ENCODE measurements around the gene TCF7L1. TPM values are rescaled to one million over a fixed set of nuclear protein-coding genes. Genes with fewer than 3 reads are reported as not detected.
"Not testable (repeated sequence)": the region's sequence is repeated elsewhere in the genome, so short reads cannot be mapped to it uniquely, and the experiment has no call there.

The TCF7L1 gene
- total RNA-seq, 1 donor from 2014 or later: 30.8 TPM

DNA sequence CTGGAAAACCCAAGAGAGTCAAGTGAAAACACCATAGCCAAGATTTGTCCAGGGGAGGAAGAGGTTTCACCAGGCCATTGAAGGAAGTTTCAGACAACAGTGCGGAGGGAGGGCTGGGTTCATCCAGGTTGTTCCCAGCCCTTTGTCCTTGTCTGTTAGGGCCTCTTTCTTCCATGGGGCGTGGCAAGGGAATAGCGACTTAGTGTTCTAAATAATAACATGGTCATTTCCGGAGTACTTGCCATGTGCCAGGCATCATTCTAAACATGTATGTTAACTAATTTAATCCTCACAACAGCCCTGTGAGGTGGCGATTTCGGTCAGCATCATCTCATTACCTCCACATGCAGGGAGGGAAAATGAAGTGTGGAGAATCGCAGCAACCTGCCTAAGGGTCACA, 77.3 kb downstream of the TCF7L1 start:
- Mint-ChIP-seq H3K4me1 (ENCODE audit: low read depth, unreplicated experiment) (peaks cover 23% of the 10 kb centered on the region), H3K27me3 (ENCODE audit: low read depth, unreplicated experiment) (no peaks in the 10 kb centered on the region), H3K4me3 (ENCODE audit: unreplicated experiment) (no peak overlapping the region), H3K36me3 (ENCODE audit: low read depth, unreplicated experiment) (peaks cover 3% of the 10 kb centered on the region), H3K9me3 (ENCODE audit: unreplicated experiment) (no peaks in the 10 kb centered on the region), H3K27ac (ENCODE audit: unreplicated experiment) (no peak overlapping the region)
- Histone ChIP-seq H3K4me3 (ENCODE audit: insufficient read depth, low read depth, low read length) (no peak overlapping the region), H3K9me3 (ENCODE audit: insufficient read depth, low read depth, low read length) (no peaks in the 10 kb centered on the region), H4K20me1 (ENCODE audit: insufficient read depth, low read length) (peaks cover 69% of the 10 kb centered on the region), H3K4me1 (ENCODE audit: insufficient read depth, low read length) (peaks cover 7% of the 10 kb centered on the region), H3K36me3 (ENCODE audit: insufficient read depth, low read length) (no peaks in the 10 kb centered on the region), H3K27me3 (ENCODE audit: insufficient read depth, low read length) (no peaks in the 10 kb centered on the region), H3K79me2 (ENCODE audit: insufficient read depth, low read length) (no peaks in the 10 kb centered on the region), H3K9ac (ENCODE audit: low read length) (no peak overlapping the region), H2AFZ (ENCODE audit: low read depth, low read length) (no peak overlapping the region), H3K27ac (ENCODE audit: low read depth, low read length) (no peak overlapping the region), H3K4me2 (ENCODE audit: low read length) (no peak overlapping the region)
- FAIRE-seq (no peak), DNase-seq (ENCODE audit: low read depth) (no peak)
- TF ChIP-seq EZH2 (IDR thresholded peaks at IDR 0.05; ENCODE audit: insufficient read depth, low read length) (no peak), CTCF (IDR thresholded peaks at IDR 0.05; ENCODE audit: insufficient read depth, low read depth, low read length) (no peak)

GRCh38 chr2:85211606-85212005, 78.4 kb downstream of the TCF7L1 start:
- peaks cover 33% of the 10 kb centered on the region for H3K4me1 Mint-ChIP-seq (ENCODE audit: low read depth, unreplicated experiment)
- not testable (repeated sequence) for H3K79me2 ChIP-seq (ENCODE audit: insufficient read depth, low read length); H3K4me3 ChIP-seq (ENCODE audit: insufficient read depth, low read depth, low read length); H3K9ac ChIP-seq (ENCODE audit: low read length); H3K9me3 ChIP-seq (ENCODE audit: insufficient read depth, low read depth, low read length); H3K4me3 Mint-ChIP-seq (ENCODE audit: unreplicated experiment); H3K9me3 Mint-ChIP-seq (ENCODE audit: unreplicated experiment); H3K27me3 ChIP-seq (ENCODE audit: insufficient read depth, low read length); DNase-seq (ENCODE audit: low read depth); H3K27ac ChIP-seq (ENCODE audit: low read depth, low read length); H3K27ac Mint-ChIP-seq (ENCODE audit: unreplicated experiment); H2AFZ ChIP-seq (ENCODE audit: low read depth, low read length); H3K36me3 ChIP-seq (ENCODE audit: insufficient read depth, low read length); FAIRE-seq; H3K4me2 ChIP-seq (ENCODE audit: low read length); H3K27me3 Mint-ChIP-seq (ENCODE audit: low read depth, unreplicated experiment); H3K36me3 Mint-ChIP-seq (ENCODE audit: low read depth, unreplicated experiment)
- H4K20me1 ChIP-seq (ENCODE audit: insufficient read depth, low read length): peaks cover 69% of the 10 kb centered on the region
- peaks cover 16% of the 10 kb centered on the region for H3K4me1 ChIP-seq (ENCODE audit: insufficient read depth, low read length)

DNA sequence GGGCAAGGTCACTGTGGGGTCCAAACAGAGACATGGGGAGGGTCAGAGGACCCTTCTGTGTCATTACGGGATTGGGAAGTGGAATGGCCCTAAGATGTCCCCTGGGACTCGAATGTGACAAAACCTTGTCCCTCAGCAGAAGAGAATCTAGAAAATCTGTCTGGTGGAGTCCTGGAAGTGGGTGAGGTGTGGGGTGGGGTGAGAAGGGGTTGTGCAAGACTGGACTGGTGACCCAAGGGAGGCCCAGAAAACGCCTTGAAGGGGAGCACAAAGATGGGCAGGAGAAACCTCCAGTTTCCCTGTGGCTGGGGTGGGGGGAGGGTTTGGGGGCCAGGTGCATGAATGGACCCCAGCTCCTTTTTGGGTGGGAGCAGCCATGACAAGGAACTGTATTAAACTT, 79.6 kb downstream of the TCF7L1 start:
- H4K20me1 ChIP-seq (ENCODE audit: insufficient read depth, low read length): peaks cover 75% of the 10 kb centered on the region
- no peaks in the 10 kb centered on the region for H3K27me3 ChIP-seq (ENCODE audit: insufficient read depth, low read length)
- FAIRE-seq (no peak), DNase-seq (ENCODE audit: low read depth) (no peak)
- H3K4me1 ChIP-seq (ENCODE audit: insufficient read depth, low read length): peaks cover 19% of the 10 kb centered on the region
- H3K4me3 ChIP-seq (ENCODE audit: insufficient read depth, low read depth, low read length): no peak overlapping the region
- H3K4me3 Mint-ChIP-seq (ENCODE audit: unreplicated experiment): no peak overlapping the region
- H3K27me3 Mint-ChIP-seq (ENCODE audit: low read depth, unreplicated experiment): no peaks in the 10 kb centered on the region
- peaks cover 3% of the 10 kb centered on the region for H3K36me3 Mint-ChIP-seq (ENCODE audit: low read depth, unreplicated experiment)
- no peaks in the 10 kb centered on the region for H3K9me3 Mint-ChIP-seq (ENCODE audit: unreplicated experiment)
- H3K27ac Mint-ChIP-seq (ENCODE audit: unreplicated experiment): no peak overlapping the region
- TF ChIP-seq EZH2 (IDR thresholded peaks at IDR 0.05; ENCODE audit: insufficient read depth, low read length) (no peak), CTCF (IDR thresholded peaks at IDR 0.05; ENCODE audit: insufficient read depth, low read depth, low read length) (no peak)
- H2AFZ ChIP-seq (ENCODE audit: low read depth, low read length): no peak overlapping the region
- peaks cover 33% of the 10 kb centered on the region for H3K4me1 Mint-ChIP-seq (ENCODE audit: low read depth, unreplicated experiment)
- no peak overlapping the region for H3K27ac ChIP-seq (ENCODE audit: low read depth, low read length)
- no peaks in the 10 kb centered on the region for H3K36me3 ChIP-seq (ENCODE audit: insufficient read depth, low read length)
- no peak overlapping the region for H3K9ac ChIP-seq (ENCODE audit: low read length)
- H3K79me2 ChIP-seq (ENCODE audit: insufficient read depth, low read length): no peaks in the 10 kb centered on the region
- H3K4me2 ChIP-seq (ENCODE audit: low read length): no peak overlapping the region
- no peaks in the 10 kb centered on the region for H3K9me3 ChIP-seq (ENCODE audit: insufficient read depth, low read depth, low read length)

Measured in astrocyte (in vitro differentiated cells and primary cell).